AG09309 (cell line): ENCODE data around the gene DEPP1.

Experiments
- DNase-seq: peaks from one replicate; pipeline ENCODE4 v3.0.0-alpha.2; 2010; ENCODE audit warnings: low read depth
- H3K4me3 ChIP-seq: 2 replicates; pipeline ENCODE4 v1.5.1; 2011; ENCODE audit warnings: mild to moderate bottlenecking, low read depth, low read length, moderate library complexity; ENCODE audit not compliant: control insufficient read depth
- CTCF ChIP-seq: IDR thresholded peaks from 2 replicates; pipeline ENCODE4 v1.5.1; 2011; ENCODE audit warnings: mild to moderate bottlenecking, low read depth, low read length, inconsistent platforms; ENCODE audit not compliant: insufficient read depth, control insufficient read depth; ENCODE audit errors: missing control alignments

DEPP1 gene

GRCh38 chr10:44947371-44948152 is 31.0 kb downstream of the DEPP1 start:
- DNase-seq = no peak
- TF ChIP-seq CTCF = no peak
- H3K4me3 ChIP-seq = no peak overlapping the region

GRCh38 chr10:44946205-44946604 is 32.4 kb downstream of the DEPP1 start:
- no peak overlapping the region for H3K4me3 ChIP-seq
- DNase-seq = no peak
- TF ChIP-seq CTCF = no peak

- TF ChIP-seq CTCF = no peak
- DNase-seq = no peak
- no peak overlapping the region for H3K4me3 ChIP-seq
Measured at GRCh38 chr10:44944354-44944753, 34.3 kb downstream of the DEPP1 start.

GRCh38 chr10:44939691-44940401 is 38.8 kb downstream of the DEPP1 start:
- TF ChIP-seq CTCF = no peak
- DNase-seq = no peak
- H3K4me3 ChIP-seq = no peak overlapping the region

DNA sequence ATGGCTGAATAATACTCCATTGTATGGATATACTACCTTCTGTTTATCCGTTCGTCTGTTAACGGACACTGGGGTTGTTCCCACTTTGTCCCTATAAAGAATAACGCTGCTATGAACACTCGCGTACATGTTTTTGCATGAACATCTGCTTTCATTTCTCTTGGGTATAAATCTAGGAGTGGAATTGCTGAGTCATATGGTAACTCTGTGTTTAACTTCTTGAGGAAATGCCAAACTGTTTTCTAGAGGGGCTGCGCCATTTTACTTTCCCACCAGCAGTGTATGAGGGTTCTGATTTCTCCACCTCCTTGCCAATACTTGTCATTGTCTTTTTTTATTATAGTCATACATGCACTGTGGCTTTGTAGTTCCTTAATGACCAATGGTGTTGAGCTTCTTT is 39.7 kb downstream of the DEPP1 start:
- no peak for DNase-seq
- TF ChIP-seq CTCF = no peak
- no peak overlapping the region for H3K4me3 ChIP-seq

DNA sequence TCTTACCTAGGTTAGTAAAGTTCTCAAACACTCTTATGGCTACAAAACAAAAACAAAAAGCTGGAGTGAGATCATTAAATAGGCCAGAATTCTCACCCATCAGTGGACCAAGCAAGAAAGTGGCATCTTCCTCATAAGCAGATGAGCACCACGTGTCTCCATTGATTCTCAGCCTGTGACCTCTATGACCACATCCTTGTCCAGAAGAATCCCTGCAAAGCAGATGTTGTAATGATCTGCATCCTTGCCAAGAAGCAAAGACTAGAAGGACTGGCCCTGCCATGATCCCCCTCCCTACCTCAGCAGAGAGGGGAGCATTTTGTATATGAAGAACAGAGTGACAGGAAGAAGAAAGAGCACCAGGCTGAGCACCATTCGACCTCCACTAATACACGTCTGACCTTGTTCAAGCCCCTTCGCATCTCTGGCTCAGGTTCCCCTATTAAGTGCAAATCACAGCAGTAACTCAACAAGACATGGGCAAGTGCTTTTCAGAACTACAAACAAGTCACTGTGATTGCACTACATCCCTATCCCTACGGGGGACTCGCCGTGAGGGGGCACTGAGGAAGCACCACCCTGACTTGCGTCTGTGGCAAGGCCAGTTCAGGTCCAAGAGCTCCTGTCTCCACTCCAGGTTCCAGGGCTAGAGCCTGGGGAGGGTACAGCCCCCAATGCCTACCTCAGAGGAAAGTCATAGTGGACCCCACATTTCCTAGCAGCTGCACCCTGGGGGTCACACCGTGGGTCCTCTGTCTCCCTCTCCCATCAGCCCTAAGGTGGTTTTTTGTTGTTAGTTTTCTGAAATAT is 41.2 kb downstream of the DEPP1 start:
- DNase-seq = no peak
- no peak for TF ChIP-seq CTCF
- H3K4me3 ChIP-seq = no peak overlapping the region
